Esophagus muscularis mucosa (tissue), 4 donors: ENCODE results near the gene SH3YL1. TPM values are rescaled to one million over a fixed set of nuclear protein-coding genes. Genes with fewer than 3 reads are reported as not detected.

ENCODE experiments used
- DNase-seq: peaks from one replicate; pipeline ENCODE4 v3.0.0-alpha.2; 2017; ENCODE audit errors: extremely low spot score
- H3K27ac ChIP-seq, 4 donors: fragments of 200-600 bp; sonication (generic); replicated peaks in 1 of 4; 1 replicate in 3 of 4; 2 replicates in 1 of 4; pipeline ENCODE4 v1.5.1; 2016 to 2019; ENCODE audit warnings: mild to moderate bottlenecking in 1 of 4
- H3K27me3 ChIP-seq, 4 donors: fragments of 200-600 bp; sonication (generic); one replicate each; pipeline versions ENCODE4 v1.5.1 to v1.6.0; 2016 to 2019
- H3K36me3 ChIP-seq, 4 donors: fragments of 200-600 bp; sonication (generic); one replicate each; pipeline ENCODE4 v1.5.1; 2016 to 2019
- H3K4me1 ChIP-seq, 4 donors: fragments of 200-600 bp; sonication (generic); one replicate each; pipeline ENCODE4 v1.5.1; 2016 to 2019
- H3K4me3 ChIP-seq, 4 donors: fragments of 200-600 bp; sonication (generic); 1 replicate in 2 of 4; 2 replicates in 2 of 4; pipeline ENCODE4 v1.5.1; 2016 to 2019; ENCODE audit warnings: mild to moderate bottlenecking in 4 of 4, moderate library complexity in 1 of 4
- H3K9me3 ChIP-seq, 4 donors: fragments of 200-600 bp; sonication (generic); 1 replicate in 3 of 4; 2 replicates in 1 of 4; pipeline ENCODE4 v1.5.1; 2016 to 2019
- EP300 ChIP-seq: sonication (generic); formaldehyde crosslinking; IDR thresholded peaks from one replicate; pipeline ENCODE4 v1.6.1; 2017; ENCODE audit warnings: antibody characterized with exemption
- POLR2A ChIP-seq: fragments of 450-650 bp; IDR thresholded peaks from one replicate; pipeline ENCODE4 v1.6.1; 2017; ENCODE audit warnings: antibody characterized with exemption, moderate library complexity, mild to moderate bottlenecking, low read depth
- POLR2AphosphoS5 ChIP-seq, 2 donors: sonication (generic); formaldehyde crosslinking; IDR thresholded peaks; one replicate each; pipeline ENCODE4 v1.6.1; 2017; ENCODE audit warnings: antibody characterized with exemption in 2 of 2
- WGBS: methylation state at CpG from one replicate; pipeline ENCODE4 v1.1.5; 2018; 5-methylcytosine and 5-hydroxymethylcytosine counted together
- intact Hi-C: fragments of 100-400 bp; cut with DNase I; formaldehyde crosslinking; loops from one replicate; pipeline ENCODE4 v1.15.1; 2023
- total RNA-seq, 4 donors: library from RNA; depleted of rRNA; stranded (reverse); fragments of >200 nt; gene quantifications; one replicate each; pipeline versions ENCODE4 v1.1.0 to v1.2.1, GENCODE V29; 2016
- TF ChIP-seq, protein P1 (sequence below), 3 experiments: fragments of 200-600 bp in 2 of 3; fragments of 450-650 bp in 1 of 3; sonication (generic) in 2 of 3; IDR thresholded peaks; one replicate each; pipeline ENCODE4 v1.5.1; 2017 to 2019; ENCODE audit warnings: antibody characterized with exemption in 3 of 3, mild to moderate bottlenecking in 2 of 3, moderate library complexity in 1 of 3

Gene SH3YL1
- total RNA-seq, 4 donors from 2014 or later: 15.7 to 20.3 (median 18.2) TPM

DNA sequence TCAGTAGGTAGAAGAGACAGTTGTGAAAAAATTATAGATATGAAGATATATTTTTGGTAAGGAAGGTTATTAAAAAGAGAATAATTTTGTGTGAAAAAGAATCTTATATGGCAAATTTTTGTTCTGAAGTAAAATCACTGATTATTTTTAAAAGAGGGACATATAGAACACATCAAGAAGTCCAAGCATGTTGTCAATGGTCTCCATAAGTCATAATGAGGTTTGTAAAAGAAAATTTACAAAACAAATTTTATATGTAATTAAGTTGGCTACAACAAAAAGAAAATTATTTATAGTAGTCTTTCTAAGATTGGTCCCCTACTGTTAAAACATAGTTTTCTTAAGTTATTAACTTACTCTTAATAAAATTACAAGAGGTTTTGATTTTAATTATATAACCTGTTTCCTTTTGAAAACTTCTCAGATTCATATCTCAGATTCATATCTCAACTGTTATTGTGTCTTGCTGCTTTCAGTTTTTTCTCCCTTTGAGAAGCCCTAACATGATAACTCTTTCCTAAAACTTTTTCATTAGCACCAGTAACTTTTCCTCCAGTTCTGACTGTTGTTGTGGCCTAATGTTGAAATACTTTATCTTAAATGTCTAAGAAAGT lies 81.2 kb downstream of the SH3YL1 start:
- TF ChIP-seq, protein P1, sequence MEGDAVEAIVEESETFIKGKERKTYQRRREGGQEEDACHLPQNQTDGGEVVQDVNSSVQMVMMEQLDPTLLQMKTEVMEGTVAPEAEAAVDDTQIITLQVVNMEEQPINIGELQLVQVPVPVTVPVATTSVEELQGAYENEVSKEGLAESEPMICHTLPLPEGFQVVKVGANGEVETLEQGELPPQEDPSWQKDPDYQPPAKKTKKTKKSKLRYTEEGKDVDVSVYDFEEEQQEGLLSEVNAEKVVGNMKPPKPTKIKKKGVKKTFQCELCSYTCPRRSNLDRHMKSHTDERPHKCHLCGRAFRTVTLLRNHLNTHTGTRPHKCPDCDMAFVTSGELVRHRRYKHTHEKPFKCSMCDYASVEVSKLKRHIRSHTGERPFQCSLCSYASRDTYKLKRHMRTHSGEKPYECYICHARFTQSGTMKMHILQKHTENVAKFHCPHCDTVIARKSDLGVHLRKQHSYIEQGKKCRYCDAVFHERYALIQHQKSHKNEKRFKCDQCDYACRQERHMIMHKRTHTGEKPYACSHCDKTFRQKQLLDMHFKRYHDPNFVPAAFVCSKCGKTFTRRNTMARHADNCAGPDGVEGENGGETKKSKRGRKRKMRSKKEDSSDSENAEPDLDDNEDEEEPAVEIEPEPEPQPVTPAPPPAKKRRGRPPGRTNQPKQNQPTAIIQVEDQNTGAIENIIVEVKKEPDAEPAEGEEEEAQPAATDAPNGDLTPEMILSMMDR (IDR thresholded peaks at IDR 0.05): no peak
- TF ChIP-seq POLR2A (no peak), EP300 (no peak), POLR2AphosphoS5 (IDR thresholded peaks at IDR 0.05) (no peak)
- intact Hi-C loops: no loop called here
- H3K4me1 ChIP-seq: no peaks in the 10 kb centered on the region
- H3K36me3 ChIP-seq: no peaks in the 10 kb centered on the region
- no peak overlapping the region for H3K4me3 ChIP-seq
- no peak overlapping the region for H3K27ac ChIP-seq
- H3K9me3 ChIP-seq: no peaks in the 10 kb centered on the region
- no peaks in the 10 kb centered on the region for H3K27me3 ChIP-seq
- no peak for DNase-seq

GRCh38 chr2:180311-180710 lies 83.5 kb downstream of the SH3YL1 start:
- H3K27me3 ChIP-seq: no peaks in the 10 kb centered on the region
- no peak overlapping the region for H3K27ac ChIP-seq
- H3K4me3 ChIP-seq: no peak overlapping the region
- intact Hi-C loops: no loop called here
- no peaks in the 10 kb centered on the region for H3K9me3 ChIP-seq
- H3K36me3 ChIP-seq: no peaks in the 10 kb centered on the region
- TF ChIP-seq, protein P1 (IDR thresholded peaks at IDR 0.05): no peak
- TF ChIP-seq EP300 (no peak), POLR2A (no peak), POLR2AphosphoS5 (IDR thresholded peaks at IDR 0.05) (no peak)
- WGBS: 48% methylated on average over 2 of the region's 3 CpGs
- peaks cover 0 to 19% (median 11%) of the 10 kb centered on the region in 4 donors for H3K4me1 ChIP-seq
- peak; percentile 60 for DNase-seq

DNA sequence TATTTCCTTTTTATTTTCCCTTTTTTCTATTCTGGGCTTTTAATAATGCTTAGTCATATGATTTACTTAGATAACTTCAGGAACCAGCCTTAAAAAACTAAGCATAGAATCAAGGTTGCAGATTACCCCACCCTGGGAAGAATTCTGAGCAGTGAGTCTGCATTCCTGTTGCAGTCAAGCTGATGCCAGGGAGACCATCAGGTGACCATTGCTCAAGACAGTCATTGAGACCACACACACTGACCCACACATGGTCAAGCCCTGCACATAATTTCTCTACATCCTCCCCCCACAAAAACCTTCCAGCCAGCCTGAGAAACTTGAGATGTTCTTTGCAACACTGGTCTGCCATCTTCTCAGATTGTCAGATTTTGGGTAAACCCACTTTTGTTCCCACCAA lies 83.9 kb downstream of the SH3YL1 start:
- TF ChIP-seq, protein P1 (IDR thresholded peaks at IDR 0.05): no peak
- Histone ChIP-seq H3K27me3 (no peaks in the 10 kb centered on the region), H3K9me3 (no peaks in the 10 kb centered on the region), H3K27ac (no peak overlapping the region), H3K4me1 (peaks cover 0 to 19% (median 11%) of the 10 kb centered on the region in 4 donors), H3K4me3 (no peak overlapping the region), H3K36me3 (no peaks in the 10 kb centered on the region)
- DNase-seq: no peak
- intact Hi-C loops: no loop called here

DNA sequence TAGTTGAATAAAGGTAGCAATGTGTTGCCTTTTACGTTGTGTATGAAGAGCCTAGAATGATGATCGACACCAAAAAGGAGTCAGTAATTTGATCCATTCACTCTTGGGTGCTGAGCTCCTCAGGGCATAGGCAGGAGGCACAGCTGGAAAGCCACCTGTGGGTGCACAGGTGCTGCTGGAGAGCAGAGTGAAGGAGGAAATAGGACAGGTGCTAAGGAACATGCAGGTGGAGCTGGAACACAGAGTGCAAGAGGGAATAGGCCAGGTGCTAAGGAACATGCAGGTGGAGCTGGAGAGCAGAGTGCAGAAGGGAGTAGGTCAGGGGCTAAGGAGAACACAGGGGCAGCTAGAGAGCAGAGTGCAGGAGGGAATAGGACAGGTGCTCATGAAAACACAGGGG lies 86.1 kb downstream of the SH3YL1 start:
- Histone ChIP-seq H3K36me3 (no peaks in the 10 kb centered on the region), H3K27ac (no peak overlapping the region), H3K27me3 (peaks cover 0 to 4% (median 0%) of the 10 kb centered on the region in 4 donors), H3K9me3 (no peaks in the 10 kb centered on the region), H3K4me1 (peaks cover 0 to 19% (median 11%) of the 10 kb centered on the region in 4 donors), H3K4me3 (no peak overlapping the region)
- peak; percentile 90 for DNase-seq
- TF ChIP-seq POLR2AphosphoS5 (IDR thresholded peaks at IDR 0.05) (no peak), EP300 (no peak), POLR2A (no peak)
- TF ChIP-seq, protein P1 (IDR thresholded peaks at IDR 0.05): no peak
- intact Hi-C loops: no loop called here
- WGBS: 80% methylated on average over 2 of the region's 2 CpGs

- TF ChIP-seq, protein P1 (IDR thresholded peaks at IDR 0.05): no peak
- TF ChIP-seq EP300 (no peak), POLR2A (no peak), POLR2AphosphoS5 (IDR thresholded peaks at IDR 0.05) (no peak)
- H3K4me3 ChIP-seq: no peak overlapping the region
- H3K9me3 ChIP-seq: no peaks in the 10 kb centered on the region
- H3K27me3 ChIP-seq: peaks cover 0 to 10% (median 0%) of the 10 kb centered on the region in 4 donors
- intact Hi-C loops: no loop called here
- WGBS: 45% methylated on average over 1 of the region's 1 CpG
- peaks cover 0 to 19% (median 11%) of the 10 kb centered on the region in 4 donors for H3K4me1 ChIP-seq
- DNase-seq: no peak
- no peak overlapping the region for H3K27ac ChIP-seq
- H3K36me3 ChIP-seq: no peaks in the 10 kb centered on the region
These were observed 86.9 kb downstream of the SH3YL1 start for GRCh38 chr2:176917-177316.
